Measurements from ENCODE around the gene MTERF2.
"Not testable (repeated sequence)": the region's sequence is repeated elsewhere in the genome, so short reads cannot be mapped to it uniquely, and the experiment has no call there.

MTERF2 gene

GRCh38 chr12:107017042-107017441 lies 30.1 kb upstream of the MTERF2 start:
- H3K23ac ChIP-seq (ENCODE audit: low read length), result no peak overlapping the region
- no peak overlapping the region for H3K18ac ChIP-seq (ENCODE audit: low read length)
- H3K4me2 ChIP-seq (ENCODE audit: low read length), result no peak overlapping the region
- no peak overlapping the region for H4K5ac ChIP-seq (ENCODE audit: low read length)
- no peak overlapping the region for H2BK15ac ChIP-seq (replicated peaks; ENCODE audit: low read depth)
- H3K56ac ChIP-seq (ENCODE audit: low read length), result no peak overlapping the region
- no peaks in the 10 kb centered on the region for H3K4me1 ChIP-seq (ENCODE audit: control insufficient read depth, low read depth, low read length)
- H4K8ac ChIP-seq (ENCODE audit: low read depth, low read length), result no peak overlapping the region
- no peak overlapping the region for H2BK5ac ChIP-seq (ENCODE audit: low read length)
- no peak overlapping the region for H3K4ac ChIP-seq (ENCODE audit: low read depth, low read length)
- no peak overlapping the region for H2AK5ac ChIP-seq (ENCODE audit: low read length)
- no peak overlapping the region for H3K27ac ChIP-seq (ENCODE audit: low read depth, low read length)
- H2BK120ac ChIP-seq (ENCODE audit: low read depth, low read length), result no peak overlapping the region
- no peaks in the 10 kb centered on the region for H3K79me1 ChIP-seq (ENCODE audit: low read length)
- H3K79me2 ChIP-seq (ENCODE audit: control insufficient read depth, insufficient read depth, low read length), result no peaks in the 10 kb centered on the region
- no peak overlapping the region for H3K4me3 ChIP-seq (ENCODE audit: low read length)
- H3K27me3 ChIP-seq (ENCODE audit: insufficient read depth, low read length, poor library complexity), result no peaks in the 10 kb centered on the region
- no CpG with 5 or more reads among the region's 4 CpGs for WGBS (ENCODE audit: extremely low coverage, insufficient coverage, low lambda C conversion rate)
- no peak overlapping the region for H3K9ac ChIP-seq (ENCODE audit: low read length)
- H3K36me3 ChIP-seq (ENCODE audit: control insufficient read depth, insufficient read depth, low read length), result no peaks in the 10 kb centered on the region
- DNase-seq, result no peak

GRCh38 chr12:107014055-107014454 lies 27.1 kb upstream of the MTERF2 start:
- no CpG with 5 or more reads among the region's 3 CpGs for WGBS (ENCODE audit: extremely low coverage, insufficient coverage, low lambda C conversion rate)
- H3K36me3 ChIP-seq (ENCODE audit: control insufficient read depth, insufficient read depth, low read length), result no peaks in the 10 kb centered on the region
- H2BK120ac ChIP-seq (ENCODE audit: low read depth, low read length), result no peak overlapping the region
- no peak overlapping the region for H2BK5ac ChIP-seq (ENCODE audit: low read length)
- H3K4me3 ChIP-seq (ENCODE audit: low read length), result no peak overlapping the region
- H3K4me1 ChIP-seq (ENCODE audit: control insufficient read depth, low read depth, low read length), result no peaks in the 10 kb centered on the region
- no peak overlapping the region for H4K5ac ChIP-seq (ENCODE audit: low read length)
- H3K9ac ChIP-seq (ENCODE audit: low read length), result no peak overlapping the region
- DNase-seq, result peak; percentile 68
- peak overlapping the region; percentile 65 for H4K8ac ChIP-seq (ENCODE audit: low read depth, low read length)
- no peak overlapping the region for H2AK5ac ChIP-seq (ENCODE audit: low read length)
- H3K79me1 ChIP-seq (ENCODE audit: low read length), result no peaks in the 10 kb centered on the region
- no peak overlapping the region for H3K23ac ChIP-seq (ENCODE audit: low read length)
- no peak overlapping the region for H3K56ac ChIP-seq (ENCODE audit: low read length)
- H3K4ac ChIP-seq (ENCODE audit: low read depth, low read length), result no peak overlapping the region
- no peaks in the 10 kb centered on the region for H3K27me3 ChIP-seq (ENCODE audit: insufficient read depth, low read length, poor library complexity)
- no peaks in the 10 kb centered on the region for H3K79me2 ChIP-seq (ENCODE audit: control insufficient read depth, insufficient read depth, low read length)
- H3K18ac ChIP-seq (ENCODE audit: low read length), result no peak overlapping the region
- no peak overlapping the region for H3K4me2 ChIP-seq (ENCODE audit: low read length)
- no peak overlapping the region for H3K27ac ChIP-seq (ENCODE audit: low read depth, low read length)
- H2BK15ac ChIP-seq (replicated peaks; ENCODE audit: low read depth), result no peak overlapping the region

- Histone ChIP-seq H2AK5ac (ENCODE audit: low read length) (no peak overlapping the region), H2BK5ac (ENCODE audit: low read length) (no peak overlapping the region)
Measured at GRCh38 chr12:107012736-107013425, 25.9 kb upstream of the MTERF2 start.

GRCh38 chr12:107011519-107011918 lies 24.6 kb upstream of the MTERF2 start:
- Histone ChIP-seq H2AK5ac (ENCODE audit: low read length) (no peak overlapping the region), H3K36me3 (ENCODE audit: control insufficient read depth, insufficient read depth, low read length) (no peaks in the 10 kb centered on the region), H3K9ac (ENCODE audit: low read length) (no peak overlapping the region), H3K4me1 (ENCODE audit: control insufficient read depth, low read depth, low read length) (no peaks in the 10 kb centered on the region), H4K8ac (ENCODE audit: low read depth, low read length) (no peak overlapping the region), H4K5ac (ENCODE audit: low read length) (no peak overlapping the region), H3K56ac (ENCODE audit: low read length) (no peak overlapping the region), H3K79me1 (ENCODE audit: low read length) (no peaks in the 10 kb centered on the region), H3K4me2 (ENCODE audit: low read length) (no peak overlapping the region), H3K4ac (ENCODE audit: low read depth, low read length) (no peak overlapping the region), H3K79me2 (ENCODE audit: control insufficient read depth, insufficient read depth, low read length) (no peaks in the 10 kb centered on the region), H3K27me3 (ENCODE audit: insufficient read depth, low read length, poor library complexity) (no peaks in the 10 kb centered on the region), H3K18ac (ENCODE audit: low read length) (no peak overlapping the region), H3K27ac (ENCODE audit: low read depth, low read length) (no peak overlapping the region), H3K23ac (ENCODE audit: low read length) (no peak overlapping the region), H2BK5ac (ENCODE audit: low read length) (no peak overlapping the region), H2BK15ac (replicated peaks; ENCODE audit: low read depth) (no peak overlapping the region), H2BK120ac (ENCODE audit: low read depth, low read length) (no peak overlapping the region), H3K4me3 (ENCODE audit: low read length) (no peak overlapping the region)
- no CpG with 5 or more reads among the region's 2 CpGs for WGBS (ENCODE audit: extremely low coverage, insufficient coverage, low lambda C conversion rate)
- DNase-seq, result no peak

More at GRCh38 chr12:107012736-107013425, 25.9 kb upstream of the MTERF2 start:
- H3K79me2 ChIP-seq (ENCODE audit: control insufficient read depth, insufficient read depth, low read length), result no peaks in the 10 kb centered on the region
- H3K9ac ChIP-seq (ENCODE audit: low read length), result no peak overlapping the region
- no CpG with 5 or more reads among the region's 1 CpG for WGBS (ENCODE audit: extremely low coverage, insufficient coverage, low lambda C conversion rate)
- no peaks in the 10 kb centered on the region for H3K4me1 ChIP-seq (ENCODE audit: control insufficient read depth, low read depth, low read length)
- no peak overlapping the region for H2BK120ac ChIP-seq (ENCODE audit: low read depth, low read length)
- H3K4me2 ChIP-seq (ENCODE audit: low read length), result no peak overlapping the region
- no peaks in the 10 kb centered on the region for H3K79me1 ChIP-seq (ENCODE audit: low read length)
- H3K4me3 ChIP-seq (ENCODE audit: low read length), result no peak overlapping the region
- no peak overlapping the region for H4K8ac ChIP-seq (ENCODE audit: low read depth, low read length)
- no peak for DNase-seq
- no peak overlapping the region for H4K5ac ChIP-seq (ENCODE audit: low read length)
- no peak overlapping the region for H3K4ac ChIP-seq (ENCODE audit: low read depth, low read length)
- H3K23ac ChIP-seq (ENCODE audit: low read length), result no peak overlapping the region
- no peak overlapping the region for H3K18ac ChIP-seq (ENCODE audit: low read length)
- H3K27ac ChIP-seq (ENCODE audit: low read depth, low read length), result no peak overlapping the region
- H3K27me3 ChIP-seq (ENCODE audit: insufficient read depth, low read length, poor library complexity), result no peaks in the 10 kb centered on the region
- no peak overlapping the region for H3K56ac ChIP-seq (ENCODE audit: low read length)
- no peak overlapping the region for H2BK15ac ChIP-seq (replicated peaks; ENCODE audit: low read depth)
- no peaks in the 10 kb centered on the region for H3K36me3 ChIP-seq (ENCODE audit: control insufficient read depth, insufficient read depth, low read length)

GRCh38 chr12:107007411-107007810 lies 20.5 kb upstream of the MTERF2 start:
- Histone ChIP-seq H3K36me3 (ENCODE audit: control insufficient read depth, insufficient read depth, low read length) (no peaks in the 10 kb centered on the region), H3K27ac (ENCODE audit: low read depth, low read length) (no peak overlapping the region), H3K79me1 (ENCODE audit: low read length) (no peaks in the 10 kb centered on the region), H2BK15ac (replicated peaks; ENCODE audit: low read depth) (no peak overlapping the region), H4K5ac (ENCODE audit: low read length) (no peak overlapping the region), H3K79me2 (ENCODE audit: control insufficient read depth, insufficient read depth, low read length) (no peaks in the 10 kb centered on the region), H3K4me1 (ENCODE audit: control insufficient read depth, low read depth, low read length) (no peaks in the 10 kb centered on the region), H3K18ac (ENCODE audit: low read length) (no peak overlapping the region), H3K4me2 (ENCODE audit: low read length) (no peak overlapping the region), H3K9ac (ENCODE audit: low read length) (no peak overlapping the region), H2AK5ac (ENCODE audit: low read length) (no peak overlapping the region), H3K23ac (ENCODE audit: low read length) (no peak overlapping the region), H3K56ac (ENCODE audit: low read length) (no peak overlapping the region), H3K4ac (ENCODE audit: low read depth, low read length) (no peak overlapping the region), H2BK120ac (ENCODE audit: low read depth, low read length) (no peak overlapping the region), H4K8ac (ENCODE audit: low read depth, low read length) (no peak overlapping the region), H3K27me3 (ENCODE audit: insufficient read depth, low read length, poor library complexity) (no peaks in the 10 kb centered on the region), H3K4me3 (ENCODE audit: low read length) (no peak overlapping the region), H2BK5ac (ENCODE audit: low read length) (no peak overlapping the region)
- no peak for DNase-seq
- WGBS (ENCODE audit: extremely low coverage, insufficient coverage, low lambda C conversion rate), result no CpG with 5 or more reads among the region's 4 CpGs

- not testable (repeated sequence) for H3K27ac ChIP-seq (ENCODE audit: low read depth, low read length); H2BK5ac ChIP-seq (ENCODE audit: low read length); H3K18ac ChIP-seq (ENCODE audit: low read length); H3K4me2 ChIP-seq (ENCODE audit: low read length); H4K8ac ChIP-seq (ENCODE audit: low read depth, low read length); H3K4ac ChIP-seq (ENCODE audit: low read depth, low read length); H3K4me1 ChIP-seq (ENCODE audit: control insufficient read depth, low read depth, low read length); H2BK15ac ChIP-seq (replicated peaks; ENCODE audit: low read depth); H3K36me3 ChIP-seq (ENCODE audit: control insufficient read depth, insufficient read depth, low read length); H2BK120ac ChIP-seq (ENCODE audit: low read depth, low read length); H3K27me3 ChIP-seq (ENCODE audit: insufficient read depth, low read length, poor library complexity); DNase-seq; H3K23ac ChIP-seq (ENCODE audit: low read length); H2AK5ac ChIP-seq (ENCODE audit: low read length); H3K4me3 ChIP-seq (ENCODE audit: low read length); H3K79me1 ChIP-seq (ENCODE audit: low read length); H3K79me2 ChIP-seq (ENCODE audit: control insufficient read depth, insufficient read depth, low read length); H4K5ac ChIP-seq (ENCODE audit: low read length); H3K9ac ChIP-seq (ENCODE audit: low read length); H3K56ac ChIP-seq (ENCODE audit: low read length)
- no CpG with 5 or more reads among the region's 4 CpGs for WGBS (ENCODE audit: extremely low coverage, insufficient coverage, low lambda C conversion rate)
Measured at GRCh38 chr12:107002665-107003064, 15.7 kb upstream of the MTERF2 start.
